Left ventricle myocardium inferior (tissue), 1 donor: ENCODE results near the gene MSRB2. TPM values are rescaled to one million over a fixed set of nuclear protein-coding genes. Genes with fewer than 3 reads are reported as not detected.

Source experiments
- DNase-seq: peaks from one replicate; pipeline ENCODE4 v3.0.0-alpha.2; 2020
- H3K27ac ChIP-seq: fragments of 200-600 bp; replicated peaks from 2 replicates; pipeline ENCODE4 v1.8.0; 2021
- H3K27me3 ChIP-seq: fragments of 200-600 bp; 2 replicates; pipeline ENCODE4 v1.8.0; 2021; ENCODE audit warnings: low read depth
- H3K36me3 ChIP-seq: fragments of 200-600 bp; 2 replicates; pipeline ENCODE4 v1.8.0; 2021
- H3K4me1 ChIP-seq: fragments of 200-600 bp; 2 replicates; pipeline ENCODE4 v1.8.0; 2021
- H3K4me3 ChIP-seq: fragments of 200-600 bp; 2 replicates; pipeline ENCODE4 v1.8.0; 2021; ENCODE audit warnings: mild to moderate bottlenecking, moderate library complexity
- H3K9me3 ChIP-seq: fragments of 200-600 bp; replicated peaks from 2 replicates; pipeline ENCODE4 v1.8.0; 2021
- intact Hi-C: fragments of 100-400 bp; cut with micrococcal nuclease; formaldehyde crosslinking; loops from one replicate; pipeline ENCODE4 v1.11.0; 2022
- total RNA-seq: library from RNA; stranded (reverse); fragmentation: NEBNext Ultra II Directional; extraction: Animal tissue kit (Norgen Biotek cat#: 25700); gene quantifications from one replicate; pipeline ENCODE4 v1.2.1, GENCODE V29; 2021
- TF ChIP-seq, protein P1 (sequence below): fragments of 200-600 bp; IDR thresholded peaks from 2 replicates; pipeline ENCODE4 v1.8.0; 2021; ENCODE audit warnings: antibody characterized with exemption, mild to moderate bottlenecking, borderline replicate concordance
- donor health status: DM: no; HTN: yes; CAD: no; lungs with severe emphysema.

Gene MSRB2
- total RNA-seq, 1 donor from 2014 or later: 146 TPM

DNA sequence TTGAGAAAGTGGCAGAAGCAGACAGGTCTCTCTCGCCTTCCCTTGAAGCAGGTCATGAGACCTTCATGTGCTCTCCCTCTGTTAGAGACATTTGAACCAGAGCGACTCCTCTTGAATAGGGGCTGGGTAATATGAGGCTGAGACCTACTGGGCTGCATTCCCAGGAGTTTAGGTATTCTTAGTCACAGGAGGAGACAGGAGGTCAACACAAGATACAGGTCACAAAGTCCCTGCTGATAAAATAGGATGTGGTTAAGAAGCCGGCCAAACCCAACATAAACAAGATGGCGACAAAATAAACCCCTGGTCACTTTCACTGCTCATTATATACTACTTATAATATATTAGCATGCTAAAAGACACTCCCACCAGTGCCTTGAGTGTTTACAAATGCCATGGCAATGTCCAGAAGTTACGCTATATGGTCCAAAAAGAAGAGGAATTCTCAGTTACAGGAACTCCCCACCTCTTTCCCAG, 43.5 kb upstream of the MSRB2 start:
- Histone ChIP-seq H3K36me3 (no peaks in the 10 kb centered on the region), H3K27ac (no peak overlapping the region), H3K9me3 (no peaks in the 10 kb centered on the region), H3K27me3 (no peaks in the 10 kb centered on the region), H3K4me3 (no peak overlapping the region), H3K4me1 (peaks cover 13% of the 10 kb centered on the region)
- intact Hi-C loops: no loop called here
- DNase-seq: no peak
- TF ChIP-seq, protein P1, sequence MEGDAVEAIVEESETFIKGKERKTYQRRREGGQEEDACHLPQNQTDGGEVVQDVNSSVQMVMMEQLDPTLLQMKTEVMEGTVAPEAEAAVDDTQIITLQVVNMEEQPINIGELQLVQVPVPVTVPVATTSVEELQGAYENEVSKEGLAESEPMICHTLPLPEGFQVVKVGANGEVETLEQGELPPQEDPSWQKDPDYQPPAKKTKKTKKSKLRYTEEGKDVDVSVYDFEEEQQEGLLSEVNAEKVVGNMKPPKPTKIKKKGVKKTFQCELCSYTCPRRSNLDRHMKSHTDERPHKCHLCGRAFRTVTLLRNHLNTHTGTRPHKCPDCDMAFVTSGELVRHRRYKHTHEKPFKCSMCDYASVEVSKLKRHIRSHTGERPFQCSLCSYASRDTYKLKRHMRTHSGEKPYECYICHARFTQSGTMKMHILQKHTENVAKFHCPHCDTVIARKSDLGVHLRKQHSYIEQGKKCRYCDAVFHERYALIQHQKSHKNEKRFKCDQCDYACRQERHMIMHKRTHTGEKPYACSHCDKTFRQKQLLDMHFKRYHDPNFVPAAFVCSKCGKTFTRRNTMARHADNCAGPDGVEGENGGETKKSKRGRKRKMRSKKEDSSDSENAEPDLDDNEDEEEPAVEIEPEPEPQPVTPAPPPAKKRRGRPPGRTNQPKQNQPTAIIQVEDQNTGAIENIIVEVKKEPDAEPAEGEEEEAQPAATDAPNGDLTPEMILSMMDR: no peak

DNA sequence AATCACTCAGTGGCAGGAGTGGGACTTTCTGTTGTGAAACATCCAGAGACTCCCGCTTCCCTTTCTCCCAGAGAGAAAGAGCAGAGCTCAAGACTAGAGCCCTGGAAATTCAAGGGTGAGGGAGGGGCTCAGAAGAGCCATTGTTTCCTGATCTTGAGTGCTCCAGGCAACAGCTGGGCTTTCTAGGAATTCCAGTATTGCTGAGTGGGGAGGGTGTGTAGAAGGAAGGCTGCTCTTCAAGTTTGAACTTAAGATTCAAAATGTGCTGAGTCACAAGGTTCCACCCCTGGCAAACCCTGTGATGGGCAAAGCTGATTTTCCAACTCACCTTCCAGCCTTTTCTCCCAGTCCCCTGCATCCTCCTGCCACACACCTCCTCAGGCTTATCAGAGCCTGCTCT, 42.3 kb upstream of the MSRB2 start:
- no peak for DNase-seq
- Histone ChIP-seq H3K27me3 (no peaks in the 10 kb centered on the region), H3K36me3 (no peaks in the 10 kb centered on the region), H3K9me3 (no peaks in the 10 kb centered on the region), H3K27ac (no peak overlapping the region), H3K4me1 (peaks cover 3% of the 10 kb centered on the region), H3K4me3 (no peak overlapping the region)
- TF ChIP-seq, protein P1: no peak
- intact Hi-C loops: no loop called here

DNA sequence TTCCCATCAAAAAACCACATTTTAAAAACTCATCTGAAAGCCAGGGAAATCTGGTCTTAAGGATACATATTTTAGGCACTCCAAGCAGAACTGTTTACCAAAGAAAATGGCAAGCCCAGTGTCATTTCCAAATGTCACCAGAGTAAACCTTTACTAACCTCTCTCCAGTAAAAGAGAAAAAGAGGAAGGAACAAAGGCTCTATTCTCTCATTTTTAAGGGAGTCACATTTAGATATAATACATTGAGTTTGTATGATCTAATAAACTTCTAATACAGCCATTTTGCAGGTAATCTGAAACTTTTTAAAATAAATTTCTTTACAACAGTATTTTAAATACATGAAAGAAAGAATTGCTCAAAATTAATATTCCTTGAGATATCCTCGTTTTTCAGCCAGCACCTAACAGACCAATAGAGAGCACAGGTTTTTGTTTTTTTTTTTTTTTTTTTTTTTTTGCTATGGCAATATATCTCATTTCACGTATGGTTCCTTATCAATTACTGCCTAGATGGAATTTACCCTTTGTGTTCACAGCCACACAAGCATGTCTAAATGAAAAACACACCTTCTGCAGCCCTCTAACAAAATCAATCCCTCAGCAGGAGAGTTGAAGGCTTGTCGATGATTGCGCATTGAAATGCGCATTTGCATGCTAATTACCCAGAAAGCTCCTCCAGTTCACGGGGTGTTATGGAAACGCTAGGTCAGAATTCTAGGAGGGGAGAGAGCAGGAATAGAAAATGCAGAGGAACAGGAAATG, 39.8 kb upstream of the MSRB2 start:
- Histone ChIP-seq H3K4me3 (no peak overlapping the region), H3K27me3 (no peaks in the 10 kb centered on the region), H3K4me1 (peaks cover 3% of the 10 kb centered on the region), H3K9me3 (peaks cover 20% of the 10 kb centered on the region), H3K36me3 (no peaks in the 10 kb centered on the region), H3K27ac (no peak overlapping the region)
- TF ChIP-seq, protein P1: no peak
- no peak for DNase-seq
- intact Hi-C loops: no loop called here

DNA sequence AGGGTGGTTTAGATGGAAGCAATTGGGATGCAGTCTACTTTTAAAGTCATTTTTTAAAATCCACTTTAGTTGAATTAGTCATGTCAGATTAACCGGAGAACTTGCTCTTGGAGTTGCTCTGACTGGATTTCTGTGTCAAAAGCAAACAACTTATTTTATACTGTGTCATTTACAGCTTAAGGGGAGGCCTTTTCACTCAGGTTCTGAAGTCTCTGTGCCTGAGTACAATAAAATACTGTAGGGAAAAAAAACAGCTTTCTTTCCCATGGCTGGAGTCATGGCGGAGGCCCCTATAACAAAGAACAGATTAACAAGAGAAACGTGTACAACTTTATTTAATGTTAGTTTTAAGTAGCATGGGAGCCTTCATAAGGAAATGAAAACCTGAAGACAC, 39.2 kb upstream of the MSRB2 start:
- intact Hi-C loops: no loop called here
- Histone ChIP-seq H3K27me3 (no peaks in the 10 kb centered on the region), H3K27ac (no peak overlapping the region), H3K36me3 (no peaks in the 10 kb centered on the region), H3K4me3 (no peak overlapping the region), H3K4me1 (peaks cover 3% of the 10 kb centered on the region), H3K9me3 (peaks cover 20% of the 10 kb centered on the region)
- DNase-seq: no peak
- TF ChIP-seq, protein P1: no peak

DNA sequence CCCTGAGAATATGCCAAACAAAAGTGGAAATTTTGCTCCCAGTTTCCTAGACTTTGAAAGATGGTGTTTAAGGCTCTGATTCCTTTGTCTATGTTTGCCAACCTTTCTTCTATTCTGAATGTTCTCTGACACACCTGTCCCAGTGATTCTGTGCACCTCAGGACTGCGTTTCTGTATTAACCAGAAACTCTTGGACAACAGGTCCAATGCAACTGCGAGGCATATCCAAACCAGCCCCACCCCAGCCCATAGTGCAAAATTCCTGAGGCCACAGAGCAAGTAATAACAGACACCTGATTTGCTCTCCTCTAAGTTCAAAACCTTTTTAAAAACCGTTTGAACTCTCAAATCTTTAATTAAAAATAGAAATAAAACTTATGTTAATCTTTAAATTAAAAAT, 37.0 kb upstream of the MSRB2 start:
- no peak overlapping the region for H3K27ac ChIP-seq
- TF ChIP-seq, protein P1: no peak
- intact Hi-C loops: no loop called here
- no peaks in the 10 kb centered on the region for H3K27me3 ChIP-seq
- no peak overlapping the region for H3K4me3 ChIP-seq
- no peaks in the 10 kb centered on the region for H3K4me1 ChIP-seq
- no peak for DNase-seq
- H3K36me3 ChIP-seq: no peaks in the 10 kb centered on the region
- H3K9me3 ChIP-seq: peaks cover 20% of the 10 kb centered on the region
